SKM-1 treated with dmso at 0.1 percent for 144 hours (cell line): ENCODE results near the gene ZNF831.
A peak's percentile ranks its signal among the peaks of the same experiment; 100 is the strongest.

Experiments
- DNase-seq: peaks from one replicate; lab custom pipeline; 2025; ENCODE audit not compliant: unreplicated experiment; lab: John Stamatoyannopoulos, UW

ZNF831 gene

DNA sequence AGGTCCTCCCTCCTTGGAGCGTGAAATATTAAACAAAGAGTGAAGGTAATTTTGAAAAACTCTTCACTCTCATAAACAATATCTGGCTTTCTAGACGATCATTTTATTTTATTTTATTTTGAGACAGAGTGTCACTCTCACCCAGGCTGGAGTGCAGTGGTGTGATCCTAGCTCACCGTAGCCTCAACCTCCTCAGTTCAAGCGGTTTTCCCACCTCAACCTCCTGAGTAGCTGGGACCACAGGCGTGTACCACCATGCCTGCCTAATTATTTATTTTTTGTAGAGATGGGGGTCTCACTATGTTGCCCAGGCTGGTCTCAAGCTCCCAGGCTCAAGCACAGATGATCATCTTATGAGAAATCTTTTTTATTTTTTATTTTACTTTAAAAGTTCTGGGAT lies 16.4 kb downstream of the ZNF831 start:
- no peak for DNase-seq

DNA sequence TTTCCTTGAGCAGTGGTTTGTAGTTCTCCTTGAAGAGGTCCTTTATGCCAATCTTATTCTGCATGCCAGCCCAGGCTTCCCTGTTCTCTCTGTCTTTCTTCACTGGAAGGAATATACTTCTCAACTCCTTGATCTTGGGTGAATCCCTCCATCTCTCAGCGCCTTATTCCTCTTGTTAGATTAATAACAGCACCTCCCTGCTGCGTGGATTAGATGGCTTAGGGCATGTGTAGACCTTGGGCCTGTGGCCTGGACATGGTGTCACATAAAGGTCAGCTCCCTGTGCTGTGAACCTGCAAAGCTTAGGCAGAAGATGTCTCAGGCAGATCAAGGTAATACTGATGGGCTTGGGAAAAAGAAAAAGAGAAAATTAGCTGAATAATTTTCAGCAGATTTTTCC lies 18.3 kb downstream of the ZNF831 start:
- no peak for DNase-seq

DNA sequence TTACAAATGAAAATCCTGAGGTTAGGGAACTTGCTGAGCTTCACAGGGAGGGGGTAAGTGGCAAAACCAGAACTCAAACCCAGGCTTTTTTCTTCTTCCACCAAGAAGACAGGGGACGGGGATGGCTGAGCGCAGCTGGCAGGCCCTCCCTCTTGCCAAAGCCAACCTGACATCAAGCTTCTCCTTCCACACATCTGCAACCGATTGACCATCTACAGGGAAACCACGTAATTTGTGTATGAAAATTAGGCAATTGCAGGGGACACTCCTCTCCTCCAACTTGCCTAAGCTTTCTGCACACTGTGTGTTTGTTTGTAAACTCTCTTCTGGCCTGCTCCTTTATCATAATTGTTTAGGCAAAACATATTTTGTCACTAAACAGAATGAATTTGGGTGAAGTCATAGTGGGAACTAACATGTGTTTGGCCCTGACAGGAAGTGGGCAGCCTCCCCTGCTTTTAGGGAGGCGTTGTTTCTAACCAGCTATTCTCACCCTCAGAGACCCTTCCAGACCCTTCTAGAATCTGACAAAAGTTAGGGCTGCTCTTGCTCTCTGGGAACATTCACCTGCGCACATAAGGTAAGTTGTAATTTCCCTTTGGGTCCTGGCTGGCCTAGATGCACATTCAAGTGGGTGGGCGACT lies 18.9 kb downstream of the ZNF831 start:
- no peak for DNase-seq

DNA sequence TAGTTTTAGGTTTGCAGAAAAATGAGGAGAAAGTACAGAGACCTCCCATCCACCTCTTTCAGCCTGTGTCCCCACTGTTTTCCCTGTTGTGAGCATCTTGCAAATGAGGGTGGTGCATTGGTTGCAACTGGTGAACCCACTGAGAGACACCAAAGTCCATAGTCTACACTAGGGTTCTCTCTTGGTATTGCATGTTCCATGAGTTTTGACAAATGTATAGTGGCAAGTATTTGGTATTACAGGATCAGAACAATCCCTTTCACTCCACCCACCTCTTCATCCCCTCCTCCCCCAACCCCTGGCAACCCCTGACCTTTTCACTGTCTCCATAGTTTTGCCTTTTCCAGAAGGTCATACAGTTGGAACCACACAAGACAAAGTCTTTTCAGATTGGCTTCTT lies 20.1 kb downstream of the ZNF831 start:
- no peak for DNase-seq

DNA sequence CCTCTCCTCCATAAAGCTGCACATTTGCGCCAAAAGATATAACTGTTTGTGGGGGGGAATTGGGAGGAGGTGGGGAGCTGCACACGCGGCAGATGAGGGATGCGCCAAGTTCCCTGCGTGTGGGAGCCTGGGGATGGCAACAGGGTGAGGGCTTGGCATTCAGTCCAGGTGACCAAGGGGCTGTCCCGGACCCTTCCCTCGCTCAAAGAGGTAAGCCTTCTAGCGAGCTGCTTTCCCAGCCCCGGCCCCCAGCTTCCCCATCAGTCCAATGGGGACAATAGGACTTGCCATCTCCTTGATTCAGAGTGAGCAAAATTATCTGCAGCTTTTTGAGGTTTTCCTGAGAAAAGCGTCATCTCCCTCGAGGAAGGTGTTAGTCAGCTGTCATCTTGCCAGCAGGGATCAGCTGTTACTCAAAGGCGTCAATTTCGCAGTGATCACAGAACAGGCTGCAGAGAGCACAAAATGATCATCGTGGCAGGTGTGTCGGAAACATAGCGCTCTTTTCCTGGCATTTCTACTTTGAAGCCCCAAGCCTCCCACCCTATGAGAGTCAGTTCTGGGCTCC lies 21.3 kb downstream of the ZNF831 start:
- DNase-seq, result no peak

DNA sequence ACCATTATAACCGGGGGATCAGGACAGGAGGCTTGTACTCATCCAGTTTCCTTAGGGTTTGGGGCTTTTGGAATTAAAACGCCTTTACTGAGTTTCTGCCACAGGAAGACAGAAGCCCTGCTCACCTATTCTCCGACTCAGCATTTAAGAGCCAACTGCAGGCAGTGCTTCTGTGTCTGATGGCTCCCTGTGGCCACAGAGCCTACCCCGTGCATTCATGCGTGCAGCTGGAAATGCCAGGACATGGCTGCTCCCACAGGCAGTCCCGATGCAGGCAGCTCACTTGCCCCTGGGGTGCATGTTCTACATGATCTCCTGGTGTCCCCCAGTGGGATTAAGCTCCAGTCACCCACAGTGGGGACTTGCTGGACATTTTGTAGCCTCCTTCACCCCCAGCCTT lies 22.2 kb downstream of the ZNF831 start:
- DNase-seq, result no peak

DNA sequence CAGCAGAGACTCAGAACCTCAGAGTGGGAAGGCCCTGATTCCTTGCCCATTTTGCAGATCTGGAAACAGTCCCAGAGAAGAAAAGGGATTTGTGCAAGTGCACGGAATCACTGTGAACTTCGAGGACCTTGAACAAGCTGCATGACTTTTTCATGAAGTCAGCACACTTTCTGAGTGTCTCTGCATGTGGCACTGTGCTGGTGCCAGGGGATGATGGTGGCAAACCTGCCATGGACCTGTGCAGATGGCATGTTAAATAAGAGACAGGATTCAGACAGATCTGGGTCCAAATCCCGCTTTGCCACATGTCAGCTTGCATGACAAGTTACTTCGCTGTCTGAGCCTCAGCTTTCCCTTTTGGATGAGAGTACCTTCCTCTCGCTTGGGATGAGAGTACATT lies 26.8 kb downstream of the ZNF831 start:
- DNase-seq, result no peak

DNA sequence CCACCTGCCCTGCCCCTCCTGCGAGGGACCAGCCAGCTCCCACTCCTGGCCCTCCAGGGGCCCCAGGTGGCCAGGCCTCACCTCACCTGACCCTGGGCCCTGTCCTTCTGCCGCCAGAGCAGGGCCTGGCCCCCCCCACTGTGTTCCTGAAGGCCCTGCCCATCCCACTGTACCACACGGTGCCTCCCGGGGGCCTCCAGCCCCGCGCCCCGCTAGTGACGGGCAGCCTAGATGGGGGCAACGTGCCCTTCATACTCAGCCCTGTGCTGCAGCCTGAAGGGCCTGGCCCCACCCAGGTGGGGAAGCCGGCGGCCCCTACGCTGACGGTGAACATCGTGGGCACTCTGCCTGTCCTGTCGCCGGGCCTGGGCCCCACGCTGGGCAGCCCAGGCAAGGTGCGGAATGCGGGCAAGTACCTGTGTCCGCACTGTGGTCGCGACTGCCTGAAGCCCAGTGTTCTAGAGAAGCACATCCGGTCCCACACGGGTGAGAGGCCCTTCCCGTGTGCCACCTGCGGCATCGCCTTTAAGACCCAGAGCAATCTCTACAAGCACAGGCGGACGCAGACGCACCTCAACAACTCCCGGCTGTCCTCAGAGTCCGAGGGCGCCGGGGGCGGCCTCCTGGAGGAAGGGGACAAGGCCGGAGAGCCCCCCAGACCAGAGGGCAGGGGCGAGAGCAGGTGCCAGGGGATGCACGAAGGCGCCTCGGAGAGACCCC lies 27.6 kb downstream of the ZNF831 start:
- no peak for DNase-seq

DNA sequence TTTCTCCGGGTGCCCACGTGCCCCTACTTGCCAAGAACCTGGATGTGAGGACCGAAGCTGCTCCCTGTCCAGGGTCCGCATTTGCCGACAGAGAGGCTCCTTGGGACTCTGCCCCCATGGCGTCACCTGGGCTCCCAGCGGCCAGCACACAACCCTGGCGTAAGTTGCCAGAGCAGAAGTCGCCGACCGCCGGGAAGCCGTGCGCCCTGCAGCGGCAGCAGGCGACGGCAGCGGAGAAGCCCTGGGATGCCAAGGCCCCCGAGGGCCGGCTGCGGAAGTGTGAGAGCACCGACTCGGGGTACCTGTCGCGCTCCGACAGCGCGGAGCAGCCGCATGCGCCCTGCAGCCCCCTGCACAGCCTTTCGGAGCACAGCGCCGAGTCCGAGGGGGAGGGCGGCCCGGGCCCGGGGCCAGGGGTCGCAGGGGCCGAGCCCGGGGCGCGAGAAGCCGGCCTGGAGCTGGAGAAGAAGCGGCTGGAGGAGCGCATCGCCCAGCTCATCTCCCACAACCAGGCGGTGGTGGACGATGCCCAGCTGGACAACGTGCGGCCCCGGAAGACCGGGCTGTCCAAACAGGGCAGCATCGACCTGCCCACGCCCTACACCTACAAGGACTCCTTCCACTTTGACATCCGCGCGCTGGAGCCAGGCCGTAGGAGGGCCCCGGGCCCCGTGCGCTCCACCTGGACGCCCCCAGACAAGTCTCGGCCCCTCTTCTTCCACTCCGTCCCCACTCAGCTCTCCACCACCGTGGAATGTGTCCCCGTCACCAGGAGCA lies 28.3 kb downstream of the ZNF831 start:
- no peak for DNase-seq

DNA sequence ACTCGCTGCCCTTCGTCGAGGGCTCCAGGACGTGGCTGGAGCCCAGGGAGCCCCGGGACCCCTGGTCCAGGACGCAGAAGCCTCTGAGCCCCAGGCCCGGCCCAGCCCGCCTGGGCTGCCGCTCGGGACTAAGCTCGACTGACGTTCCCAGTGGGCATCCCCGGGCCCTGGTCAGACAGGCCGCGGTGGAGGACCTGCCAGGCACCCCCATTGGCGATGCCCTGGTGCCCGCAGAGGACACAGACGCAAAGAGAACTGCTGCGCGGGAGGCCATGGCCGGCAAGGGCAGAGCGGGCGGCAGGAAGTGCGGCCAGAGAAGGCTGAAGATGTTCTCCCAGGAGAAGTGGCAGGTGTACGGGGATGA lies 28.9 kb downstream of the ZNF831 start:
- no peak for DNase-seq

DNA sequence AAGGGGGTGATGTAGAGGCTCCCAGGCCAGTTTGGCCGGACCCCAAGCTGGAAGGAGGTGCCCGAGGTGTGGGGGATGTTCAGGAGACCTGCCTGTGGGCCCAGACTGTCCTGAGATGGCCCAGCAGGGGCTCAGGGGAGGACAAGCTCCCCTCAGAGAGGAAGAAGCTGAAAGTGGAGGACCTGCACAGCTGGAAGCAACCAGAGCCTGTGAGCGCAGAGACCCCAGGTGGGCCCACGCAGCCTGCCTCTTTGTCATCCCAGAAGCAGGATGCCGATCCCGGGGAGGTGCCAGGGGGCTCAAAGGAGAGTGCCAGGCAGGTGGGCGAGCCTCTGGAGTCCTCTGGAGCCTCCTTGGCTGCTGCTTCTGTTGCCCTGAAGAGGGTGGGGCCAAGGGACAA lies 29.7 kb downstream of the ZNF831 start:
- no peak for DNase-seq

DNA sequence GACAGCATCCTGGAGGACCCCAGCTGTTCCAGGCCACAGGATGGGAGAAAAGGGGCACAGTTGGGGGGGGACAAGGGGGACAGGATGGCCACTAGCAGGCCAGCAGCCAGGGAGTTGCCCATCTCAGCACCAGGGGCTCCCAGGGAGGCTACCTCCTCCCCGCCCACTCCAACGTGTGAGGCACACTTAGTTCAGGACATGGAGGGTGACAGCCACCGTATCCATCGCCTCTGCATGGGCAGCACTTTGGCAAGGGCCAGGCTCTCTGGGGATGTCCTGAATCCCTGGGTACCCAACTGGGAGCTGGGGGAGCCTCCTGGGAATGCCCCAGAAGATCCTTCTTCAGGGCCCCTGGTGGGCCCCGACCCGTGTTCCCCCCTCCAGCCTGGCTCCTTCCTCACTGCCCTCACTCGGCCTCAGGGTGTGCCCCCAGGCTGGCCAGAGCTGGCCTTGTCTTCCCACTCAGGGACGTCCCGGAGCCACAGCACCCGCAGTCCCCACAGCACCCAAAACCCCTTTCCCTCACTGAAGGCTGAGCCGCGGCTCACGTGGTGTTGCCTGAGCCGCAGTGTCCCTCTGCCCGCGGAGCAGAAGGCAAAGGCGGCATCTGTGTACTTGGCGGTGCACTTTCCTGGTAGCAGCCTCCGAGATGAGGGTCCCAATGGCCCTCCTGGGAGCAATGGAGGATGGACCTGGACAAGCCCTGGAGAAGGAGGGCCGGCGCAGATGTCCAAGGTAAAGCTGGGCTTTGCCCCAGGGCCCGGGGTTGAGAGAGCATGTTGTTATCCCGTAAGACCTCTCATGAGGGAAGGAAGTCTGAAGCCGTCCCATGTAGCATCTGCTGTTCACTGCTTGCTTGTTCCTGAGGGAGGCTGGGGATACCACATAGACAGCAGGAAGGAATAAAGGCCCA lies 30.7 kb downstream of the ZNF831 start:
- DNase-seq, result no peak

DNA sequence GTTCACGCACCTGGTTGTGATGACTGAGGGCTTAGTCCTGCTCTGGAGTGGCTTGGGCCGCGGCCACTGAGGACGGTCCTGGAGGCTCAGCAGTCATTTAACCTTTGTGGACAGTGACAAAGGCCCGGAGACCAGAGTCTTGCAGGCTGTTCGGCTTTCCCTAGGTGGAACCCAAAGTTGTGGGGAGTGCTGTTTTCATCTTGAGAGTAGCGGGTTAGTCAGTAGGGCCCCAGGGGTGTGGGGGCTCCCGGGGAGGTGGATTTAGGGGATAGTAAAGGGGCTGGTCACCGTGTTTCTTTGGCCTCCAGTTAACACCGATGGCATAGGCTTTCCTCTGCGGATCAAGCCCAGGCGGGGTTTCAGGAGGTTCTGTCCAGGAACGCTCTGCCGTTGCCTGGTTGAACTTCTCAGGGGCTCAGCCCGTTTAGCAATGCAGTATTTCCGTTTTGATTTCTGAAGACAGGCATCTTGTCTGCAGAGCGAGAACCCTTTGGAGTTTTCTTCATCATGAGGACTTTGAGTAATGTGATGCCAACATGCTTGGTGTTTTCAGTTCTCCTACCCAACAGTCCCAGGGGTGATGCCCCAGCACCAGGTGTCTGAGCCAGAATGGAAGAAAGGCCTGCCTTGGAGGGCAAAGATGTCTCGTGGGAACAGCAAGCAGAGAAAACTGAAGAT lies 31.8 kb downstream of the ZNF831 start:
- DNase-seq, result no peak

DNA sequence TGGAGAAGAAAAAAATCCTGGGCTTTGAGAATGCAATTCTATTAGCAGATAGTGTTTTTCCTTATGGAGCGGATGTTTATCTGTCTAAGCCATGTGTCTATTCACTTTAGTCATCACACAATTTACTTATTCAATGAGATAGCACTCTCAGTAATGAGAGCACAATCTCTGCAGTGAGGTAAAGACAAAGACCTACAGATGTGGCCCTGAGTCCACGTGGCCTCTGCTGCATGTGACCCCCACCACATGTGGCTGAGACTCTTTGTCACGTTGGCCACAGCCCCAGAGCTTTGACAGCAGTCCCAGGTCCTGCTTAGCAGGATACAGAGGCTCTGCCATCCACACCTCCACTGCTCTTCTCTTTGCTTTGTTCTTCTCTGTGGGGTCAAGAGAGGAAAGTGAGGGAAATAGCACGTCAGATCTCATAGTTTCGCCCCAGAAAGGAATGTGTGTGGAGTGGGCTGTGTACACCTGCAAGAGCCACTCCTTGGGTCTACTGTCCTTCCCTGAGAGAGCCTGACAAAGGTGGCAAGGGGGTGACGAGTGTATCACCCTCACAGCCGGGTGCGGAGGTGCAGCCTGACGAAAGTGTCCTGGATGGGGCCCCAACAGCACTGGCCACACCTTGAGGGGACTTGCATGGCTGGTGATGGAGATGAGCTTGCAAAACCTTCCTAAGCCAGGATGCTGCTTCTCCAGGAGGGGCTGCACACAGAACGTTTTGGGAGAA lies 40.7 kb downstream of the ZNF831 start:
- DNase-seq, result no peak

DNA sequence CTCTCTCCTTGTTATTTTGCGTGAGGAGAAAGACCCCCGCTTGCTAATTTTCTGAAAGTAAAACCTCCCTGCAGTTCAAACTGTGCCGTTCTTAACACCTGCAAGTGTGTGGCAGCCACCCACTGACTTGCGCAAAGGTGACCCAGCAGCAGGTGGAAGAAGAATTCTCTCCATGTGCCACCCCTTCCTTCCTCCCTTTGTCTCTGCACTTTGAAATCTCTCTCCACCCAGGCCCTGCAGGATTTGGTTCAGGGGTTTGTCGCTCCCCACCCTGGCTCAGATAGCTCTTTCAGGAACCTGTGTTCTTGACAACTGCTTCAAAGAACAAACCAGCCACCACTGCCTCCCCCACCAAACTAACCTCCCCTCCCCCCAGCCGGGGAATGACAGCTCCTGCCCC lies 41.4 kb downstream of the ZNF831 start:
- DNase-seq, result no peak

DNA sequence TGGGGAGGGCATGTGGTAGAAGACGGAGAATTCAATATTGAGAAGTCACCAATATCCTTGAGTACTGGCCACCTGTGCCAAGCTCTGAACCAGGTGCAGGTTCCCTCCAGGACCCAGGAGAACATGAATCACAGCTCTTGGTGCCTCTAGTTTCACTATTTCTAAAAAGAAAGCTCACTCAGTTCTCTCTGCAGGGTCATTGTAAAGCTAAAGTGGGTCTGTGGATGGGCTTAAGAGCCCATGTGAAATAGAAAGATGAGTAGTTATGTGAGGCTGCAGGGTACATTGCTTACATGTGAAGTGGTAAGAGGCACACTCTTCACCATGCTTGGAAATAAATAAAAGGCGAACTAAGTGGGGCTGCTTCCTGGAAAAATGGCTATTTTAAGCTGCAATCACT lies 43.6 kb downstream of the ZNF831 start:
- DNase-seq, result no peak

DNA sequence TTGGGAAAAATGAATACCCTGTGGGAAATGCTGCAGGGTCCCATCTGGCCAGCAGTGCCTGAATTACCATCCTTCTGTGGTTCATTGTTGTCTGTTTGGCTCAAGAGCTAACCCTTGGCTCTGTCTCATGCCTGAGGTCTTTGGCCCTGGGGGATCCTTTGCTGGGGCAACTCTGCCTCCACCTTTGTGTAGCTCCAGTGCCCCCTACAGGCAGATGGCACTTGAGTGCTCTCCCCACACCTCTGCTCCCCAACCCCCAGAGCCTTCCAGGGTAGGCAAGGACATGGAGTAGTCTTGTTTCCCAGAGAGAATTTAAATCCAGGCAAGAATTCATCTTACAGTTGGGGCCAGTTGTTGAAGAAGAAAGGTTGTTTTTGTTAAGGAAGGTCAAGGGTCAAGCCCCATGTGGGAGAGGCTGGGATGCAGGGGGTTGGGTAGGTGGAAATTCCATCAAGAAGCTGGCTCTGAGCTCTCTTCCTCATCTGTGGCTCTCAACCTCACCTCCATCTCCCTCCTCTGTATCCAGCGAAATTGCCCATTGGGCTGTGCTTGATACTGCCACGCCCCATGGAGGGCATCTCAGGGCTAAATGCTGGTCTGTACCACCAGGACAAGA lies 44.2 kb downstream of the ZNF831 start:
- peak; percentile 33 for DNase-seq

DNA sequence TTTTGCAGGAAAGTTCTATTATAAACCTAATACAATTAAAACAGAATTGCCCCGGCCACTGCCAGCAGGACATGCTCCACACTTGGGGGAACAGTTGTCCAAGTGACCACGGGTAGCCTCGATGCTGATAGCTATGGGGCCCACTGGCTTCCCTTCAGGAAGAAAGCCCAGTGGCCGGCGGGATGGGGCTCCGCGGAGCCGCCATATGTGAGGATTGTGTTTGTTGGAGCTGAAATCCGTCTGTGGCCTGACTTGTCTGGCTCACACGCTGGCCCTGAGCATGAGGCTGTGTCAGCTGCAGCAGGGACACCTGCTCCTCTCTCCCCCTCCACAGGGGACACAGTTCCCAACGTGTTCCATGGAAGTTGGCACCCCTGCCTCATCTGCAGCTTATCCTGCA lies 46.6 kb downstream of the ZNF831 start:
- no peak for DNase-seq

DNA sequence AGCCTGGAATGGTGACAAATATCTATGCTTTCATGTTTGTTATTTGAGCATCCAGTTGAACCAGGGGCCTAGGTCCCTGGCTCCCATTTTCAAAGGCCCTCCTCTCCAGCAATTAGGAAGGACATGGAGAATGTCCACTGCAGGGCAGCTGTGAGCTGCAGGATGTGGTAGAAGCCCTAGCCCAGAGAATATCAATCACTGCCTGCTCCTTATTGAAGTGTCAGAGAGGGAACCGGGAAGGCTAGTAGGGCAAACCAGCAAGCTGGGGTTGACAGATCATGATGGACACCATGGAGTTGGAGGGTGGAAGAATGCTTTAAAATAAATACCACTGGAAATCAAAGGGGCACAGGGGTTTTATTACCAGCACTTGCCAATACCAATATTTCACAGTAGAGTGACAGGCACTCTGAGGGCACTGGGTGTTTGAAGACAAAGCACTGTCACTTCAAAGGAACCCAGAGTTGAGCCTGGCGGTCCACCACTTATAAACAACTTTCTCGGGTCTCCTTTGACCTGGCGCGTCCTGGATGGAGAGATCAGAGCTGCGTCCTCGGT lies 47.7 kb downstream of the ZNF831 start:
- no peak for DNase-seq
